T-helper 2 cell (primary cell): Measurements from ENCODE around the gene PLEKHM3.
"Not testable (repeated sequence)": the region's sequence is repeated elsewhere in the genome, so short reads cannot be mapped to it uniquely, and the experiment has no call there.

ENCODE experiments used
- DNase-seq, 5 experiments: peaks; one replicate each; pipeline versions ENCODE4 v3.0.0 to v3.0.0-alpha.2; 2012 to 2022

Gene PLEKHM3

GRCh38 chr2:208037564-208038487, 12.5 kb upstream of the PLEKHM3 start:
- DNase-seq, result no peak

GRCh38 chr2:208036357-208036756, 11.0 kb upstream of the PLEKHM3 start:
- no peak for DNase-seq

DNA sequence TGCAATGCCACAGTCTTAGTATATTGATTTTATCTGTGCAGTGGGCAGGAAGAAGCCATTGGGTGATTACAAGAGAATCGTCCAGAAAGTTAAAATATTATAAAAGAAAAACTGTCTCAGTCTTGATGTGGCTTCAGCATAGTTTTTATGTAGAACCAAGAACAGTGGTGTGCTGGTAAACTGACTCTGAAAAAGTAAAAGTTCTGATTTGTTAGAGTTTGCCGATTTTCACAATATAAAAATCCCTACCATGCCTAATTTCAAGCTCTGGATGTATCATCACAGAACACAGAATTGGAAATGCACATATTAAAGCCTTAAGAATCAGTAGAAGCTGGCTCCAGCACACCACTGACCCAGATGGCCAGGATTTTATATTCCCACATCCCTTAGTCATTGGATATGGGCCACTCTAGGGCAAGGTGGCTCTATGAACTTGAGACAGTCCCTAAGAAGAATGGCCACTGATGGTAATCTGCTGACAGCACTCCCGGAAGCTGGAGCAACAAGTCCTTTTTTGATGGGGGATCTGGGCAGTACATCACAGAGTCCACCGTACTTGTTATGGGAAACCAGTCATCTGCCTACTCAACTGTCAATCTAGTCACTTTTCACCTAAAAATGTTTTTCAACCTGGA, 9.3 kb upstream of the PLEKHM3 start:
- DNase-seq, result no peak

DNA sequence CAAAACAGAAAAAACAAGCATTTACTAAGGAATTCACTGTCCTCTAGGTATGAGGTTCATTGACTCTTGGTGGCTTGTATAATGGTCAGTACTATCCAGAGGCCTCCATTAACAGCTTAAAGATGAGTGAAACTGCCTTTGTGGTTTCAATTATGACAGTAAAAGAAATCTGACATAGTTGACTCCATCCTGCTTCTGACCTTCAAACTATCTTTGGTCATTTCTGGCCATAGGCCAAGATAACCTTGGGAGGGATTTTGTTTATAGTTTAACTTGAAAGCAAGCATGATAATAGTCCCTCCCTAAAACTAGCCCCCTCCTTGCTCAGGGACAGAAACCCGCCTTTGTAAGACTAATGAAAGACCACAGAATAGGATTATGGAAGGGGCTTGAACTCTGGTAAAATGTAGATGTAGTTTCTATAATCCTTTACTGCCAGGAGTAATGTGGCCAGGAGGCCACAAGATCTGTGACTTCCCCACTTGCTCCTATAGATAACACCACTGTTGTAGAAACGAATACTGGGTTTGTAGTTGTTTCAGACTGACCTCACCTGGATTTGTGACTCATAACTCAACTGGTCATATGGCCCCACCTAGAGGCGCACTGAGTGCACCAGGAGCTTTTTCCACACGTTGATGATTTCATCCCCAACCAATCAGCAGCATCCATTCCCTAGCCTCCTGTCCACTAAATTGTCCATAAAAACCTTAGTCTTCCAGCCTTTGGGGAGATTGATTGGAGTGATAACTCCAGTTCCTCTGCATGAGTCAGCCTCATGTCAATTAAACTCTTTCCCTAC, 8.6 kb upstream of the PLEKHM3 start:
- peak in 1 of 5 experiments; percentile 53 for DNase-seq

- DNase-seq, result no peak
Measured at GRCh38 chr2:208031608-208032019, 6.3 kb upstream of the PLEKHM3 start.

DNA sequence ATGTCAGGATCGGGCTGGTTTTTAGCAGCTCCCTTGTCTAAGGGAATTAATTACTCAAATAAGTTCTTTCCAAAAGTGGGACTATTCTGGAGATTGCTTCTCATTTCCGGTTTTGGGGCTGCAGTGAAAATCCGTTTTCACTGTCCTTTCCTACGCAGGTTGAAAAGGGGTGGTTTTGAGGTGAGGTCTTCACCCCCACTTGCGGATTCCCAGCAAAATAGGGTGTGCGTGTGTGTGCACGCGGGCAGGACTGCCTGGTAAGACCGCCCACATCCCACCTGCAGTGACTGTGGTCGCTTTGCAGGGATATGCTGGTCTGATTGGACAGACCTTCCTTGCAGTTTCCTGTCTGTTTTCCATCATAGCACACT, 472 bp upstream of the PLEKHM3 start:
- DNase-seq, result peak in 3 of 5 experiments; percentile 2 to 66 (median 10)

DNA sequence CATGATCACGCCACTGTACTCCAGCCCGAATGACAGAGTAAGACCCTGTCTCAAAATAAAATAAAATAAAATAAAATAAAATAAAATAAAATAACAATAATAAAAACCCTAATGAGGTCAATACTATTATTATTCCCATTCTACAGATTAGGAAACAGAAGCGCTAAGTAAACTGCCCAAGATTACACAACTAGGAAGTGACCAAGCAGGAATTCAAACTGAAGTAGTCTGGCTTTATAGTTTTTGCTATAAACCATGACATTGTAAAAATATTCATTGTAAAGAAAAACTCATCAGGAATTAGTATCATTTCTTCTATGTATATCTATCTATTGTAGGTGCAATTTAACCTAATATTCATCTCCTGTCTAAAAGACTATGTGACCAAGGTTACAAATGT, 1.2 kb downstream of the PLEKHM3 start:
- DNase-seq, result no peak

- DNase-seq, result no peak
Measured at GRCh38 chr2:208020253-208020652, 5.1 kb downstream of the PLEKHM3 start.

DNA sequence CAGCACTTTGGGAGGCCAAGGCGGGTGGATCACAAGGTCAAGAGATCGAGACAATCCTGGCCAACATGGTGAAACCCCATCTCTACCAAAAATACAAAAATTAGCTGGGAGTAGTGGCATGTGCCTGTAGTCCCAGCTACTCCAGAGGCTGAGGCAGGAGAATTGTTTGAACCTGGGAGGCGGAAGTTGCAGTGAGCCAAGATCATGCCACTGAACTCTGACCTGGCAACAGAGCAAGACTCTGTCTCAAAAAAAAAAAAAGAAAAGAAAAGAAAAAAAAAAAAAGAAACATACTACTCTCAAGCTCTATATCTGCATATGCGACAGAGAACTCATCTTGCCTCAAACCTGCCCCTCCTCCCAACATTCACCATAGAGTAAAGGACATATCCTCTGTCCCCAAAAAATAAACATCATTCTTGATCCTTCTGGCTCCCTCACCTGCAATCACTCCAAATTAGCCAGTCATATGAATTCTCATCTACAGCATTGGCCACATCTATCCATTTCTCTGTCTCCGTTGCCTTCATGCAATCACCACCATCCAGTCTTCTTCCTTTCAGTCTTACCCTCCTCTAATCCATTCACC, 7.1 kb downstream of the PLEKHM3 start:
- not testable (repeated sequence) for DNase-seq

- DNase-seq, result no peak
Measured at GRCh38 chr2:208017721-208018120, 7.6 kb downstream of the PLEKHM3 start.

- no peak for DNase-seq
Measured at GRCh38 chr2:208015475-208015874, 9.9 kb downstream of the PLEKHM3 start.

GRCh38 chr2:208013285-208014178, 11.8 kb downstream of the PLEKHM3 start:
- peak in 1 of 5 experiments; percentile 53 for DNase-seq

DNA sequence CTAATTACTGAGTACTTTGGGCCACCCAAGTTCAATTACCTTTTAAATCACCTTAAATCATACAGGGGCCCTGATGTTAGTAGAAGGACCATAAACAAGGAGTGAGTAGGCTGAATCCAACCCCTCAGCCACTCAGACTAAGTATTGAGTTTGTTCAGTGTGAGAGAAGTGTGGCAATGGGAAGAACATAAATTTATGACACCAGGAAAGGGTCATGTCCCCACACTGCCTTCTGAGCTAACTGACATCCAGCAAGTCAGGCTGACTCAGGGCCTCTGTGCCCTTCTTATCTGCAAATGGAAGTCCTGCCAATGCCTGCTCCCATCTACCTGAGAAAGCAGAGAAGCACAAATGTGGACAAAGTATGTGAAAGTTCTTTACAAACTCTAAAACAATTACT, 12.9 kb downstream of the PLEKHM3 start:
- DNase-seq, result no peak

- DNase-seq, result no peak
Measured at GRCh38 chr2:208010506-208010905, 14.8 kb downstream of the PLEKHM3 start.

DNA sequence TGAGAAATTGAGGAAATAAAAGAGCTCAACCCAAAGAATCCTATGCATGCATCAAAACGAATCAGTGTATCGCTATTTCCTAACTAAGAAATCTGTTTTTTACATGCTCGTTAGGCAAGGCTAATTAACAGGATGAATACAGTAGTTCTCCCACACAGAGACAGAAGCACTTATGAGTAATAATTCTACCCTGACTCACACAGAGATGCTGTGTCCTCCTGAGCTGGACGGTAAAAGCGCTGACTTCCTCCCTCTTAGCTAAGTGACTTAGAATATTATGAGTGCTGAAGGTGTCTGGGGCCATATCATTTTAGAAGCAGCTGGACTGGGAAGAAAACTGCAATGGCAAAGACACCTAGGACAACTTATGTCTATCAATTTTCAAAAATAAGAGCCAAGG, 18.5 kb downstream of the PLEKHM3 start:
- no peak for DNase-seq

- no peak for DNase-seq
Measured at GRCh38 chr2:208006337-208006736, 19.0 kb downstream of the PLEKHM3 start.

- no peak for DNase-seq
Measured at GRCh38 chr2:208001924-208002323, 23.4 kb downstream of the PLEKHM3 start.

GRCh38 chr2:208000701-208001395, 24.5 kb downstream of the PLEKHM3 start:
- no peak for DNase-seq

DNA sequence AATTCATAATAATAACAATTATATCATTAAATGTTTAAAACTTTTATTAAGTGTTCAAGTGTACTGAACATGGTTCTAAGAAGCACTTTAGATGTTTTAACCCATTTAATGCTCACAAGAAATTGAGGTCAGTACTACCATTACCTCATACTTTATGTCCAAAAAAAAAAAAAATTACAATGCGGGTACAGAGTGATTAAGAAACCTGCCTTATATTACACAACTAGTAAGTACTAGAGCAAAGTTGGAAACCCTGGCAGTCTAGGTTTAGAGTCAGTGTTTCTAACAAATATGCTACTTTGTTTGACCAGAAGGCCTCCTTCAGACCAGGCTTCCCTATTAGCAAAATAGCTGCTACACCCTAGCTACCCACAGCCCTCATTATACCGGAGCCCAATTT, 28.5 kb downstream of the PLEKHM3 start:
- no peak for DNase-seq

GRCh38 chr2:207995887-207996286, 29.4 kb downstream of the PLEKHM3 start:
- no peak for DNase-seq

- DNase-seq, result no peak
Measured at GRCh38 chr2:207993151-207993763, 32.1 kb downstream of the PLEKHM3 start.
